Tibial nerve (tissue), 4 donors: ENCODE results near the gene UQCR10.

Source experiments
- CTCF ChIP-seq, 5 experiments: fragments of 200-600 bp in 3 of 5; fragments of 450-650 bp in 2 of 5; sonication (generic) in 3 of 5; IDR thresholded peaks; one replicate each; pipeline ENCODE4 v1.5.1; 2016 to 2019; ENCODE audit warnings: antibody characterized with exemption in 5 of 5, mild to moderate bottlenecking in 3 of 5, moderate library complexity in 2 of 5
- EP300 ChIP-seq, 2 donors: sonication (generic); formaldehyde crosslinking; IDR thresholded peaks; one replicate each; pipeline ENCODE4 v1.6.1; 2017; ENCODE audit warnings: antibody characterized with exemption in 2 of 2, mild to moderate bottlenecking in 1 of 2
- POLR2A ChIP-seq, 2 donors: fragments of 450-650 bp; IDR thresholded peaks; one replicate each; pipeline ENCODE4 v1.6.1; 2017; ENCODE audit warnings: antibody characterized with exemption in 2 of 2, mild to moderate bottlenecking in 2 of 2, moderate library complexity in 2 of 2

GRCh38 chr22:29784451-29785361, 17.5 kb downstream of the UQCR10 start:
- TF ChIP-seq CTCF (IDR thresholded peaks at IDR 0.05): no peak
- peak in 1 of 2 donors; percentile 30 for TF ChIP-seq EP300 (IDR thresholded peaks at IDR 0.05)
- no peak for TF ChIP-seq POLR2A (IDR thresholded peaks at IDR 0.05)
